ENCODE results near the gene ALOX12B.

The ALOX12B gene

DNA sequence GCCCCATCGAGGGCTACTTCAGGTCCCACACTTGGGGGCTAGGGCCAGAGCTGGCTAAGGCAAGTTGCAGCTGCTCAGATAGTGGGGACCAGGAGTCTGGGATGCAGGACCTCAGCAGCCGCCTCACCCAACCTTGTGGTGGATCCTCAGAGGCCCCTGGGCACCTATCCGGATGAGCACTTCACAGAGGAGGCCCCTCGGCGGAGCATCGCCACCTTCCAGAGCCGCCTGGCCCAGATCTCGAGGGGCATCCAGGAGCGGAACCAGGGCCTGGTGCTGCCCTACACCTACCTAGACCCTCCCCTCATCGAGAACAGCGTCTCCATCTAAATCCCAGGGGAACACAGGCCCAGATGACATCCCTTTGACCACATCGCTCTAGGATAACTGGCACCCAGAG lies 39.3 kb downstream of the ALOX12B start:
- Histone ChIP-seq H3K4me3 (no peak overlapping the region), H3K9me3 (no peaks in the 10 kb centered on the region), H3K4me2 (no peak overlapping the region), H3K9ac (no peak overlapping the region), H3K27me3 (0 out of 2 replicates have a peak, but pooled peaks cover 4% of the 10 kb centered on the region), H3K36me3 (no peaks in the 10 kb centered on the region), H4K20me1 (no peaks in the 10 kb centered on the region), H3K27ac (no peak overlapping the region), H3K4me1 (no peaks in the 10 kb centered on the region)
- no peak for TF ChIP-seq Cebpa-rat (IDR thresholded peaks at IDR 0.05)

DNA sequence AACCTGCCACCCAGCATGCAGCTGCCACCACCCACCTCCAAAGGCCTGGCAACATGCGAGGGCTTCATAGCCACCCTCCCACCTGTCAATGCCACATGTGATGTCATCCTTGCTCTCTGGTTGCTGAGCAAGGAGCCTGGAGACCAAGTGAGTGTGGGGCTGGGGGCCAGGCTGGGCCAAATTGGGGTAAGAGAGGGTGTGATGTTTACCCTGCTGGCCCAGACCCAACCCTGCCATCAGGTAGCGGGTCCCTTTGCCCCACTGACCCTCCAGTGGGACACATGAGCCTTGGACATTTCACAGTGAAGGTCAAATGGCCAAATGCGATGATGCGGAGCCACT lies 39.8 kb downstream of the ALOX12B start:
- Histone ChIP-seq H3K4me1 (no peaks in the 10 kb centered on the region), H4K20me1 (no peaks in the 10 kb centered on the region), H3K27ac (no peak overlapping the region), H3K4me2 (no peak overlapping the region), H3K9me3 (no peaks in the 10 kb centered on the region), H3K36me3 (no peaks in the 10 kb centered on the region), H3K27me3 (0 out of 2 replicates have a peak, but pooled peaks cover 4% of the 10 kb centered on the region), H3K9ac (no peak overlapping the region), H3K4me3 (no peak overlapping the region)
- no peak for TF ChIP-seq Cebpa-rat (IDR thresholded peaks at IDR 0.05)

DNA sequence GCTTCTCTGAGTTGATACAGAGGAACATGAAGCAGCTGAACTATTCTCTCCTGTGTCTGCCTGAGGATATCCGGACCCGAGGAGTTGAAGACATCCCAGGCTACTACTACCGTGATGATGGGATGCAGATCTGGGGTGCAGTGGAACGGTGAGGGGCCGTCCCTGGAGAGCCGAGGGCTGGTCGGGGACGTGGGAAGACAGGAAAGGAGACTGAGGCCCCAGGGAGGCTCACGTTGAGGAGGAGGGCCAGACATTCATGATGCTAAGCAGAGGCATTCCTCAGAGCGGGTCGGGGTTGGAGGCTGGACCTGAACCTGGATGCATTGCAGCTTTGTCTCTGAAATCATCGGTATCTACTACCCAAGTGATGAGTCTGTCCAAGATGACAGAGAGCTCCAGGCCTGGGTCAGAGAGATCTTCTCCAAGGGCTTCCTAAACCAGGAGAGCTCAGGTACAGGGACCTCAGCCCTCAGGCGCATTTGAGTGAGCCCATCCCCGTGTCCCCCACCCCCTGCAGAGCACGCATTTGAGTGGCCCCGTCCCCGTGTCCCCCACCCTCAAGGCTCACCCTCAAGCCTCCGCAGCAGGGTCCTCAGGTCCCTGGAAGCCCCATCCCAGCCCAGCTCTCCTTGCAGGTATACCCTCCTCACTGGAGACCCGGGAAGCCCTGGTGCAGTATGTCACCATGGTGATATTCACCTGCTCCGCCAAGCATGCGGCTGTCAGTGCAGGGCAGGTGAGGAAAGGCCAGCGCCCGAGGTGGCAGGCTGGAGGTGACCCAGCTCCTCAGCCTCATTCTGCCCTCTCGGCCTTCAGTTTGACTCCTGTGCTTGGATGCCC lies 40.4 kb downstream of the ALOX12B start:
- Histone ChIP-seq H4K20me1 (no peaks in the 10 kb centered on the region), H3K4me1 (no peaks in the 10 kb centered on the region), H3K4me3 (no peak overlapping the region), H3K4me2 (no peak overlapping the region), H3K27ac (no peak overlapping the region), H3K9me3 (no peaks in the 10 kb centered on the region), H3K9ac (no peak overlapping the region), H3K36me3 (no peaks in the 10 kb centered on the region), H3K27me3 (0 out of 2 replicates have a peak, but pooled peaks cover 4% of the 10 kb centered on the region)
- TF ChIP-seq Cebpa-rat (IDR thresholded peaks at IDR 0.05): no peak

DNA sequence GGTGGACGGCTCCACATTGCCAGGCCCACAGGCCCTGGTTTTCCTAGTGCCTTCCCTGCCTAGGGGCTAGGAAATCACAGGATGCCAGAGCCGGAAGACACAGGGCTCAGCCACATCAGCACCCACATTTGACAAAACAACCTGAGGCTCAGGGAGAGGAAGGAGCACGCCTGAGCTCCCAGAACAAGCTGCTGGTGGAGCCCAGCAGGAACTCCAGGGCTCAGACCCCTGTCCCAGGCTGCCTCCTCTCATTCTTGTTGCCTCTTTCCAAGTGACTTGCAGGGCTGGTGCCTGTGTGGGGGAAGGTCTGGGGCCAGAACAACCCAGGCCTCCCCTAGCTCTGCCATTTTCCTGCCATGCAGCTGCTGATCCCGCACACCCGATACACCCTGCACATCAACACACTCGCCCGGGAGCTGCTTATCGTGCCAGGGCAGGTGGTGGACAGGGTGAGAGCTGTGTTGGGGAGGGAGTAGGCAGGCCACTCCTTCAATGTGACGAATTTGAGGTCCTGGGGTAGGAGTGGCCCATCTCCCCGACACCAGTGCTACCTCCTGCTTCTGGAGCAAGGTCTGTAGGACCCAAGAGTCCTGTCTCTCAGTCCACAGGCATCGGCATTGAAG lies 41.1 kb downstream of the ALOX12B start:
- no peak overlapping the region for H3K4me3 ChIP-seq
- no peaks in the 10 kb centered on the region for H4K20me1 ChIP-seq
- no peak overlapping the region for H3K4me2 ChIP-seq
- TF ChIP-seq Cebpa-rat (IDR thresholded peaks at IDR 0.05): no peak
- no peak overlapping the region for H3K27ac ChIP-seq
- no peaks in the 10 kb centered on the region for H3K36me3 ChIP-seq
- no peaks in the 10 kb centered on the region for H3K9me3 ChIP-seq
- H3K4me1 ChIP-seq: no peaks in the 10 kb centered on the region
- H3K27me3 ChIP-seq: 0 out of 2 replicates have a peak, but pooled peaks cover 4% of the 10 kb centered on the region
- no peak overlapping the region for H3K9ac ChIP-seq

DNA sequence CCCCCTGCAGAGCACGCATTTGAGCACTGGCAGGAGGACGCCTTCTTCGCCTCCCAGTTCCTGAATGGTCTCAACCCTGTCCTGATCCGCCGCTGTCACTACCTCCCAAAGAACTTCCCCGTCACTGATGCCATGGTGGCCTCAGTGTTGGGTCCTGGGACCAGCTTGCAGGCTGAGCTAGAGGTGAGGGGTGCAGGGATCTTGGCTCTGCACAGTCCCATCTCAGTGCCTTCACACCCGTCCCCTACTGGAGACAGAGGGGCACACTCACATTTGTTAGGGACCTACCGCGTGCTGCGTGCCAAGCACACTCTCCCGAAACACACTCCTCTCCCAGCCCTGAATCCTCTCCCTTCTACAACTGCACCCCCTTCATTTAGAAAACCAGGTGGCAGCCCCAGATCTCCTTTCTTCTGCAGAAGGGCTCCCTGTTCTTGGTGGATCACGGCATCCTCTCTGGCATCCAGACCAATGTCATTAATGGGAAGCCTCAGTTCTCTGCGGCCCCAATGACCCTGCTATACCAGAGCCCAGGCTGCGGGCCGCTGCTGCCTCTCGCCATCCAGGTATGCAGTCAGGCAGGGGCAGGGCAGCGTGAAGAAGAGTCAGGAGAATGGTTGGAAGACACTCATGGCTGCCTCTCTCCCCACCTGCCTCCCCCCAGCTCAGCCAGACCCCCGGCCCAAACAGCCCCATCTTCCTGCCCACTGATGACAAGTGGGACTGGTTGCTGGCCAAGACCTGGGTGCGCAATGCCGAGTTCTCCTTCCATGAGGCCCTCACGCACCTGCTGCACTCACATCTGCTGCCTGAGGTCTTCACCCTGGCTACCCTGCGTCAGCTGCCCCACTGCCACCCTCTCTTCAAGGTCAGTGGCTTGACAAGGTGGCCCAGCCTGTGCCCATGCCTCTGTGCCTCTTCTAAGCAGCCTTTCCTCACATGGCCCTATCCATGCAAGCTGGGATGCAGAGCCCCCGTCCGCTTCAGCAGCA lies 42.4 kb downstream of the ALOX12B start:
- Histone ChIP-seq H3K27ac (no peak overlapping the region), H3K4me3 (no peak overlapping the region), H3K9ac (no peak overlapping the region), H3K4me2 (no peak overlapping the region), H4K20me1 (no peaks in the 10 kb centered on the region), H3K9me3 (no peaks in the 10 kb centered on the region), H3K36me3 (no peaks in the 10 kb centered on the region), H3K27me3 (0 out of 2 replicates have a peak, but pooled peaks cover 4% of the 10 kb centered on the region), H3K4me1 (no peaks in the 10 kb centered on the region)
- no peak for TF ChIP-seq Cebpa-rat (IDR thresholded peaks at IDR 0.05)

DNA sequence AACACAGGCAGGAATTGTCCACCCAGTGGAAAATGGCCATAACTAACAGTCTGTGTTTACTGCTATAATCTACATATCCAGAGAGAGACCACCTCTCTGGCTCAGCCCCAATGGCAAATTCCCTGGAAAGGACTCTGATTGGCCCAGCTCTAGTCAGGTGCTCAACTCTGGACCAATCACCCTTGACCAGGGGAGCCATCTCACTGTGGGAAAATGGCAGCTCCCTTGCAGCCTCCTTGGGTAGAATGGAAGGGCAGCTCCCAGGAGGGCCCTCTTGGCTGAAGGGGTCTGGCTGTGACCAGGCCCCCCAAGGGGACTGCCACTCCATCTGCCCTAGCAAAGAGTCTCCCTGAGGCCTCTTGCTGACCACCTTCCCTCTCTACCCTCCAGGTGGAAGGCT lies 45.5 kb downstream of the ALOX12B start:
- H4K20me1 ChIP-seq: no peaks in the 10 kb centered on the region
- no peaks in the 10 kb centered on the region for H3K9me3 ChIP-seq
- no peak overlapping the region for H3K9ac ChIP-seq
- 0 out of 2 replicates have a peak, but pooled peaks cover 4% of the 10 kb centered on the region for H3K27me3 ChIP-seq
- no peak overlapping the region for H3K27ac ChIP-seq
- TF ChIP-seq Cebpa-rat (IDR thresholded peaks at IDR 0.05): no peak
- no peak overlapping the region for H3K4me2 ChIP-seq
- no peaks in the 10 kb centered on the region for H3K4me1 ChIP-seq
- H3K36me3 ChIP-seq: no peaks in the 10 kb centered on the region
- H3K4me3 ChIP-seq: no peak overlapping the region

DNA sequence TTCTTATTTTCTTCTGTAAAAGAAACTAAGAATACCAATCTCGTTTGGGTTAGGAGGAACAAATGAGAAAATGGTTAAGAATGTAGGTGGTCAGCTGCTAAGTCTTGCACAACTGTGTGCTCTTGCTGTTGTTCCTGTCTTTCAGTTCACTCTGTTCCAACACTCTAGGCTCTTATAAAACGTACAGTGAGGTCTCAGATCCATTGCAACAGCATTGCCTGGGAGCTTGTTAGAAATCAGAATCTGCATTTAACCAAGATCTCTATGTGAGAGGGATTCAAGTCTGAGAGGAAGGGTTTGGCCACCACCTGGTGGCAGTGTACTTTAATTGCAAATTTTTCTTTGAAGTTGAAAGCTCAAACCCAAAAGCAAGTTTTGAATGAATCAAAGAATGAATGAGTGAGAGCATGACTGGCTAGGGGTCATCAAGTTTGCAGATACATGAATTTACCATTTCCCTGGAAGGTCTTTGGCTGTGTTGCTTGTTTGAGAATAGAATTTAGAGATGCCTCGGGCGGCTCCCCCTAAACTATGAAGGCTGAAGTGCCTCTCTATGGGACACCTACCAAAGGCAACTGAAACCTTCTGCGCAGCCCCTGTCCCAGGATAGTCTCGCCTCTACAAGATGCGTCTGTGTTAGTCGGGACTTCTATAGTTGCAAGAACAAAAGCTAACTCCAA lies 46.1 kb downstream of the ALOX12B start:
- no peak overlapping the region for H3K9ac ChIP-seq
- no peaks in the 10 kb centered on the region for H4K20me1 ChIP-seq
- TF ChIP-seq Cebpa-rat (IDR thresholded peaks at IDR 0.05): no peak
- no peaks in the 10 kb centered on the region for H3K36me3 ChIP-seq
- H3K4me1 ChIP-seq: no peaks in the 10 kb centered on the region
- H3K4me2 ChIP-seq: no peak overlapping the region
- H3K27ac ChIP-seq: no peak overlapping the region
- H3K27me3 ChIP-seq: 0 out of 2 replicates have a peak, but pooled peaks cover 2% of the 10 kb centered on the region
- H3K9me3 ChIP-seq: no peaks in the 10 kb centered on the region
- no peak overlapping the region for H3K4me3 ChIP-seq

DNA sequence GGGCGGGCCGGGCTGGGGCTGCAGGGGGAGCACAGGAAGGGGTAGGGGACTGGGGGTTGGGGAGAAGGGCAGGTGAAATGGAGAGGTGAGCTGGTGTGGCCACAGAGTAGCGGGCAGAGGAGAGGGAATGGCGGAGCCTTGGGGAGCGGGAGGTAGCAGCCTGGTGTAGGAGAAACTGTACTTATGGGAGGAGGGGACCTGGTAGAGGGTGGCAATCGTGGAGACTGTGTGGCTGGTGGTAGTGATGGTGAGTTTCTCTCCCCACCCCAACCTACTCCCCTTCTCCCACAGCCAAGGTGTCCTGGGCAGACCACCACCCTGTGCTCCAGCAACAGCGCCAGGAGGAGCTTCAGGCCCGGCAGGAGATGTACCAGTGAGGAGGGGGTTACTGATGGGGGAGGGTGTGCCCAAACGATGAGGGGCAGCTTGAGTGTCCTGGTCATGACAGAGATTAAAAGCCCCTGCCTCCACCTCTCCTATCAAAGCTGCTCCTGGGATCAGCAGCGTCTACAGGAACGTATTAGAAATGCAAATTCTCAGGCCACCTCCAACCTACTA lies 47.8 kb downstream of the ALOX12B start:
- Histone ChIP-seq H3K4me1 (no peaks in the 10 kb centered on the region), H4K20me1 (no peaks in the 10 kb centered on the region), H3K9ac (no peak overlapping the region), H3K27ac (no peak overlapping the region), H3K36me3 (no peaks in the 10 kb centered on the region), H3K9me3 (no peaks in the 10 kb centered on the region), H3K4me2 (no peak overlapping the region), H3K4me3 (no peak overlapping the region), H3K27me3 (no peaks in the 10 kb centered on the region)
- no peak for TF ChIP-seq Cebpa-rat (IDR thresholded peaks at IDR 0.05)
